GM08714 (cell line): ENCODE measurements around the gene HIVEP3.
A peak's percentile ranks its signal among the peaks of the same experiment; 100 is the strongest.

Source experiments
- H3K4me3 ChIP-seq: fragments of 200-500 bp; sonication (Bioruptor generic); 2 replicates; pipeline ENCODE4 v1.5.1; 2014; ENCODE audit warnings: mild to moderate bottlenecking, low read length, inconsistent platforms
- ZNF274 ChIP-seq: IDR thresholded peaks from 2 replicates; pipeline ENCODE4 v1.6.1; 2012; ENCODE audit warnings: mild to moderate bottlenecking, low read depth, low read length

HIVEP3 gene

DNA sequence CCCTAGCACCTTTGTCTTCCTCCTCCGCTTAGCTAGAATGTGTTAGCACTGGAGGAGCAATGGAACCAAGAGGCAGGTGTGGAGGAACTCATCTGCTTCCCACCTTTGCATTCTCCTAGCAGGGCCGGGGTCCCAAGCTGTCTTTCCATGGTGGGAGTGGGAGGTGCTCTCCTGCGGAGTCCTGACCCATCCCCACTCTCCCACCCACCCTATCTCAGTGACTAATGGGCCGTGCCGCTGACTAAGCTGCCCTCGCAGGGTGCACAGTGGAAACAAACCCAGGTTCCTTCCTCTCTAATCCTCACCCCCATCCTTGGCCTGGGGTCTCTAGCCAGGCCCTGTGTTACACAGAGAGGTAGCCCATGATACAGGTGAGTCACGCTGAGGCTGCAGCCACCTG is 177.5 kb downstream of the HIVEP3 start:
- no peak overlapping the region for H3K4me3 ChIP-seq
- TF ChIP-seq ZNF274: no peak

GRCh38 chr1:41740630-41741239 is 178.0 kb downstream of the HIVEP3 start:
- no peak overlapping the region for H3K4me3 ChIP-seq
- TF ChIP-seq ZNF274: no peak

- no peak overlapping the region for H3K4me3 ChIP-seq
- no peak for TF ChIP-seq ZNF274
These were observed 178.7 kb downstream of the HIVEP3 start for GRCh38 chr1:41740058-41740457.

GRCh38 chr1:41739061-41739955 is 179.4 kb downstream of the HIVEP3 start:
- TF ChIP-seq ZNF274: no peak
- peak overlapping the region; percentile 20; the same call in 1 of the 2 replicates for H3K4me3 ChIP-seq

- H3K4me3 ChIP-seq: peak overlapping the region; percentile 20; the same call in 1 of the 2 replicates
- TF ChIP-seq ZNF274: no peak
These were observed 180.2 kb downstream of the HIVEP3 start for GRCh38 chr1:41738475-41738874.

- no peak overlapping the region for H3K4me3 ChIP-seq
- TF ChIP-seq ZNF274: no peak
These were observed 180.7 kb downstream of the HIVEP3 start for GRCh38 chr1:41738006-41738405.

DNA sequence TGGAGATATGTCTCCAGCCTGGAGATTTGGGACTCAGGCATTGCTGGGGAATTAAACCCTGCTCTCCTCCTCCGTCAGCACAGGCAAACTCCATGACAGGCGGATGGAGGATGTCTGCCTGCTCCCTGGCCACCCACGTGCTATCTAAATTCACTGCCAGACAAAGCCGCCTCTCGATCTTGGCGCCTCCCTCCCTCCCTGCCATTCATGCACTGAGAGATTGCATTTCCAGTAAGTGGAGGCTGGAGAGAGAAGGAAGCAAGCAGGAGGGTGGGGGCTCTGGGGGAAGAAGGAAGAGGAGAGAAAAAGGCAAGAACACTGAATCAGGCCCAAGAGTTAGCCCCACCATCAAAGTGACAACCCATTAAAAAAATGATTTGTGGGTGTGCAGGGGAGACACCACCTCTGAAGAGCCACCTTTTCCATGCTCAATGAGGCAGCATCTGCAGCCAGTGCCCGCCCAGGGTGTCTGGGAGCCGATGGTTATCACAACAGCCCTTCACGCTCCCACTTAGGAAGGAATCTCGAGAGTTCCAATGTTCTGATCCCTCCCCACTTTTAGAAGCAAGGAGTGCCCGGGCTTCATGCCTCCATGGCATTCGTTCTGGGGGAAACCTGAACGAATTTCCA is 183.0 kb downstream of the HIVEP3 start:
- TF ChIP-seq ZNF274: no peak

GRCh38 chr1:41735139-41735538 is 183.6 kb downstream of the HIVEP3 start:
- TF ChIP-seq ZNF274: no peak
- no peak overlapping the region for H3K4me3 ChIP-seq

More for the DNA sequence above, 183.0 kb downstream of the HIVEP3 start:
- no peak overlapping the region for H3K4me3 ChIP-seq

DNA sequence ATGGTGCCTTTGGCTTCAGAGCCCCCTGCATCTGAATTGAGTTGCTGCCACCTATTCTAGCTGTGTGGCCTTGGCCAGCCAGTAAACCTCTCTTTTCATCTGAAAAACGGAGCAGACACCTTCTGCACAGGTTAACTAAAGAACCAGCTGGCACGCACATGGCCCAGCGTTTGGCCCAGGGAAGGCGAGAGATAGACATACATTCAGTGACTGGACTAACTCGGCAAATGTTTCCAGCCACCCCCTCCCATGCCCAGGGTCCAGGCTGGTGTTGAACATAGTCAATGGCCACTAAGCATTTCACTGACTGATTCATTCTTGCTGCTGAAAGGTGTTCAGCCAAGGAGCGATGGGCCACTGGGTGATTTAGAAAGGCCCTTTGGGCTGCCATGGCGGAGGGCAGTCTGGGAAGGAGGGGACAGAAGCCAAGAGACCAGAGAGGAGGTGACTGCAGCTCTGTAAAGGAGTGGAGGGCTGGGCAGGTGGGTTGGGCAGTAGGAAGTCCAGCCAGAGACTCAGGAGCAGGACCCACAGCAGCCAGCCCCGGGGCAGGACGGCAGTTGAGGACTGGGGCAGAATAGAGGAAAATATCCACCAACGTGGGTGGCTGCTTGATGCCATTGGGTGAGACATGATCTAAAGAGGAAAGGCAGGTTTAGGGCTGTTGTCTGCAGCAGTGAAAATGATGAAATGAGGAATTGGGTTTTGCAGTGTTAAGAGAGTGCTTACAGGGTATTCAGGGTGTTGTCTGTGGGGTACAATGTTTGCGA is 184.3 kb downstream of the HIVEP3 start:
- no peak for TF ChIP-seq ZNF274
- H3K4me3 ChIP-seq: no peak overlapping the region

- TF ChIP-seq ZNF274: no peak
- H3K4me3 ChIP-seq: no peak overlapping the region
These were observed 185.0 kb downstream of the HIVEP3 start for GRCh38 chr1:41733725-41734124.

GRCh38 chr1:41733021-41733420 is 185.7 kb downstream of the HIVEP3 start:
- TF ChIP-seq ZNF274: no peak
- H3K4me3 ChIP-seq: no peak overlapping the region

DNA sequence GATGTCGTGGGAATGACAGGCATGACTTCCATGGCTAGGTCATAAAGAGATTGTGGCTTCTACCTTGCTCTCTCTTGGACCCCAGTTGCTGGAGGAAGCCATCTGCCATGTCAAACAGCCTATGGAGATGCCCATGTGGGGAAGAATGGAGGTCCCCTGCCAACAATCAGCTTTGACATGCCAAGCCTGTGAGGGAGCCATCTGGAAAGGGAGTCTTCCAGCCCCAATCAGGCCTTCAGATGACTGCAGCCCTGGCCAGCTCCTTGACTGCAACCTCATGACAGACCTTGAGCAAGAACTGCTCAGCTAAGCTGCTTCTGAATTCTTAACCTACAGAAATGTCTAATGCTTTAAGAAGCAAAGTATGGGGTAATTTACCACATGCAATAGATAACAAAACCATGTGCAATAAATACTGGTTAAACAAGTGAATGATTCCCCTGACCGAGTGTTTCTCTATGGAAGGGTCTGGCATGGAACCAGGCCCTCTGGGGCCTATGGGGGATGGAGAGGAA is 187.1 kb downstream of the HIVEP3 start:
- TF ChIP-seq ZNF274: no peak
- no peak overlapping the region for H3K4me3 ChIP-seq

DNA sequence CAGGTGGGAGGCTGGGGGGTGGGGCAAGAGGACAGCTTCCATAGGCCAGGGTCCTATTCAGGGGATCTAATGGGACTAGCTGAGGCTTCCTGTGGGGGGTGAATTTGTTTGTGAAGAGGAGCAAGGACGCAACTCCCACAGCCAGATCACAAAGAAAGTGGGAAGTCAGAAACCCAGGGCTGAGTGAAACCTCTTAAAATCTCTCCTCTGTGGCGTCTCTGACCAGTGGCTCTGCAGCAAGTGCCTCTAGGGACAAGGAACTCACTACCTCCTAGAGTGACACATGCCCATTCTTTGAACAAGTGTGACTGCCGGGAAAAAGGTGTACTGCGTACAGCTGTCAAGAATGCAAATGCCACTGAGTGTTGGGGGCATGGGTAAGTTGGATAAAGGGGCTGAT is 187.9 kb downstream of the HIVEP3 start:
- H3K4me3 ChIP-seq: no peak overlapping the region
- no peak for TF ChIP-seq ZNF274
